ENCODE measurements around the gene ADAMTS9. TPM values are rescaled to one million over a fixed set of nuclear protein-coding genes. Genes with fewer than 3 reads are reported as not detected.

The ADAMTS9 gene
- total RNA-seq (not detected), total RNA-seq (0 to 0.20 (median 0) reads per million in 172 experiments)
- polyA plus RNA-seq (2013, experiment 1 of 2) = not detected
- polyA plus RNA-seq (2013, experiment 2 of 2) = 1.7 TPM

GRCh38 chr3:64687781-64688604 lies at the start of gene ADAMTS9:
Gene ADAMTS9, minus strand, starts transcription at chr3:64688000. Its CDS starts 343 bp downstream, at chr3:64687657.
- no peak within 1 kb of the TSS for H3K4me3 Mint-ChIP-seq
- H3K4me3 ChIP-seq (ENCODE audit: low read length) = no peak within 1 kb of the TSS
- H3K4me1 Mint-ChIP-seq (ENCODE audit: low read depth) = peaks cover 10% of the 10 kb centered on the region
- DNase-seq = no peak
- peaks cover 74% of the 10 kb centered on the region for H3K27me3 Mint-ChIP-seq
- no peaks in the 10 kb centered on the region for H3K36me3 Mint-ChIP-seq (ENCODE audit: low read depth)
- ATAC-seq (ENCODE audit: poor library complexity) = no peak
- H3K36me3 ChIP-seq (ENCODE audit: insufficient read depth, low read length) = no peaks in the 10 kb centered on the region
- no peaks in the 10 kb centered on the region for H3K9me3 Mint-ChIP-seq
- H3K9me3 ChIP-seq (ENCODE audit: control insufficient read depth in 1 of 2, insufficient read depth in 1 of 2, low read length in 2 of 2) = peaks cover 0 to 28% of the 10 kb centered on the region in 2 experiments
- H3K4me1 ChIP-seq (ENCODE audit: insufficient read depth, low read length) = no peaks in the 10 kb centered on the region
- H3K27ac Mint-ChIP-seq = no peak within 1 kb of the TSS
- intact Hi-C loops (cut with DNase I, micrococcal nuclease) = no loop called here
- H3K27me3 ChIP-seq (ENCODE audit: control insufficient read depth in 1 of 2, insufficient read depth in 2 of 2, low read length in 2 of 2) = peaks cover 31 to 60% of the 10 kb centered on the region in 2 experiments
- ChIA-PET CTCF (no interaction called here), POLR2A (no interaction called here)
- H3K27ac ChIP-seq (ENCODE audit: low read depth in 1 of 2, low read length in 2 of 2) = no peak within 1 kb of the TSS
- no peak for TF ChIP-seq CTCF (IDR thresholded peaks at IDR 0.05)

DNA sequence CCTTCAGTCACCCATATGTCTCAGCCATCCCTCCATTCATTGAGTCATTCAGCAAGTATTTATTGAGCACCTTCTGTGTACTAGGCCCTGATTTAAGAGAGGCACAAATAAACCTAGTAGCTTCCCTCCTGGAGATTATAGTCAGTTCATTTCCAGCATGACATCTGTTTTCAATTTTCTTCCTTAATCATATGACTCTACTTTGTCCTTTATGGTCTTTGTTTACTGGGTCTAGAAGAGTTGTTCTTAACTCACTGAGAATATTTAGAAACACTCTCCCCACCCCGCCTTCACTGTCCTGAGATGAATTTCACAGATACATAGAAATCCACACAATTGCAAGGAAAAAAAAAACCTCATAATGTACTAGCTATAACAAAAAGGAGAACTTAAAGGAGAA lies 44.8 kb upstream of the ADAMTS9 start:
- H3K4me3 Mint-ChIP-seq = no peak overlapping the region
- H3K4me3 ChIP-seq (ENCODE audit: low read length) = no peak overlapping the region
- POLR2A ChIA-PET = no interaction called here
- no peaks in the 10 kb centered on the region for H3K27me3 Mint-ChIP-seq
- no peaks in the 10 kb centered on the region for H3K36me3 Mint-ChIP-seq (ENCODE audit: low read depth)
- no peak for DNase-seq
- CTCF ChIA-PET = no interaction called here
- peaks cover 19% of the 10 kb centered on the region for H3K9me3 Mint-ChIP-seq
- no peaks in the 10 kb centered on the region for H3K4me1 Mint-ChIP-seq (ENCODE audit: low read depth)
- no peak overlapping the region for H3K27ac ChIP-seq (ENCODE audit: low read depth in 1 of 2, low read length in 2 of 2)
- H3K27me3 ChIP-seq (ENCODE audit: control insufficient read depth in 1 of 2, insufficient read depth in 2 of 2, low read length in 2 of 2) = no peaks in the 10 kb centered on the region
- no peaks in the 10 kb centered on the region for H3K36me3 ChIP-seq (ENCODE audit: insufficient read depth, low read length)
- H3K4me1 ChIP-seq (ENCODE audit: insufficient read depth, low read length) = no peaks in the 10 kb centered on the region
- H3K27ac Mint-ChIP-seq = no peak overlapping the region
- H3K9me3 ChIP-seq (ENCODE audit: control insufficient read depth in 1 of 2, insufficient read depth in 1 of 2, low read length in 2 of 2) = peaks cover 0 to 7% of the 10 kb centered on the region in 2 experiments
- TF ChIP-seq CTCF (IDR thresholded peaks at IDR 0.05) = no peak
- intact Hi-C loops (cut with DNase I, micrococcal nuclease) = no loop called here
- ATAC-seq (ENCODE audit: poor library complexity) = no peak

- no peak overlapping the region for H3K4me3 ChIP-seq (ENCODE audit: low read length)
- ChIA-PET POLR2A (no interaction called here), CTCF (no interaction called here)
- no peak overlapping the region for H3K4me3 Mint-ChIP-seq
- H3K27me3 ChIP-seq (ENCODE audit: control insufficient read depth in 1 of 2, insufficient read depth in 2 of 2, low read length in 2 of 2) = no peaks in the 10 kb centered on the region
- DNase-seq (no peak), ATAC-seq (ENCODE audit: poor library complexity) (no peak)
- no peaks in the 10 kb centered on the region for H3K4me1 ChIP-seq (ENCODE audit: insufficient read depth, low read length)
- H3K27ac Mint-ChIP-seq = no peak overlapping the region
- peaks cover 19% of the 10 kb centered on the region for H3K9me3 Mint-ChIP-seq
- H3K4me1 Mint-ChIP-seq (ENCODE audit: low read depth) = no peaks in the 10 kb centered on the region
- H3K36me3 ChIP-seq (ENCODE audit: insufficient read depth, low read length) = no peaks in the 10 kb centered on the region
- H3K27me3 Mint-ChIP-seq = no peaks in the 10 kb centered on the region
- intact Hi-C loops (cut with DNase I, micrococcal nuclease) = no loop called here
- no peak for TF ChIP-seq CTCF (IDR thresholded peaks at IDR 0.05)
- no peaks in the 10 kb centered on the region for H3K36me3 Mint-ChIP-seq (ENCODE audit: low read depth)
- no peak overlapping the region for H3K27ac ChIP-seq (ENCODE audit: low read depth in 1 of 2, low read length in 2 of 2)
- peaks cover 0 to 7% of the 10 kb centered on the region in 2 experiments for H3K9me3 ChIP-seq (ENCODE audit: control insufficient read depth in 1 of 2, insufficient read depth in 1 of 2, low read length in 2 of 2)
These were observed 42.9 kb upstream of the ADAMTS9 start for GRCh38 chr3:64730681-64731080.

All from CD4-positive, alpha-beta T cell (primary cell).